Subcutaneous adipose tissue (tissue), 4 donors: ENCODE data around the gene CLCN6. TPM values are rescaled to one million over a fixed set of nuclear protein-coding genes. Genes with fewer than 3 reads are reported as not detected.

Experiments used
- total RNA-seq, 4 donors: library from RNA; depleted of rRNA; stranded (reverse); fragments of >200 nt; gene quantifications; one replicate each; pipeline ENCODE4 v1.1.0, GENCODE V29; 2016
- TF ChIP-seq, protein P1 (sequence below): fragments of 450-650 bp; IDR thresholded peaks from one replicate; pipeline ENCODE4 v1.5.1; 2016; ENCODE audit warnings: low read depth, mild to moderate bottlenecking, control low read depth, antibody characterized with exemption, moderate library complexity

CLCN6 gene
- total RNA-seq, 4 donors from 2014 or later, result 14.4 to 21.2 (median 20.5) TPM

DNA sequence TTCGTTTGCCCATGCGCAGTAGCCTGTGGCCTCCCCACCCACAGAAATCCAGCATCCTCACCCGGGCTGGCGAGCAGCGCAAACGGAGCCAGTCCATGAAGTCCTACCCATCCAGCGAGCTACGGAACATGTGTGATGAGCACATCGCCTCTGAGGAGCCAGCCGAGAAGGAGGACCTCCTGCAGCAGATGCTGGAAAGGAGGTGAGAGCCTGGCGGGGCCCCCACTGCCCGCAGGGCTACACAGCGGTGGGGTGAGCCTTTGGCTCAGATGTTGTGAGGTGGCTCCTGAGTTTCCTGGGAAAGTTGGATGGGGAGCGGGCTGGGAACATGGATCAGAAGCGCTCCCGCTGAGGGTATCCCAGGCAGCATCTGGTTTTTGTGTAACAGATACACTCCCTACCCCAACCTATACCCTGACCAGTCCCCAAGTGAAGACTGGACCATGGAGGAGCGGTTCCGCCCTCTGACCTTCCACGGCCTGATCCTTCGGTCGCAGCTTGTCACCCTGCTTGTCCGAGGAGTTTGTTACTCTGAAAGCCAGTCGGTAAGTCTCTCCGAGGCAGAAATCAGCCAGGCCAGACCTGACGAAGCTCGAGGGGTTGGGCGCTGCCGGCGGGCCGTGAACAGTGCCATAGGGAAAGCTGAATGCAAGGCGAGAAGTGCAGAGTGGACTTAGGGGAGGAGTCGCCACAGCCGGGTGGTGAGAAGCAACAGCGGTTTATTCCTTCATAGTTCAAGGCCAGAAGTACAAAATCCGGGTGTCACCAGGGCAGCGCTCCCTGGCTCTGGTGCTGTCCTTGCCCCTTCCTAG lies 31.2 kb downstream of the CLCN6 start:
- TF ChIP-seq, protein P1, sequence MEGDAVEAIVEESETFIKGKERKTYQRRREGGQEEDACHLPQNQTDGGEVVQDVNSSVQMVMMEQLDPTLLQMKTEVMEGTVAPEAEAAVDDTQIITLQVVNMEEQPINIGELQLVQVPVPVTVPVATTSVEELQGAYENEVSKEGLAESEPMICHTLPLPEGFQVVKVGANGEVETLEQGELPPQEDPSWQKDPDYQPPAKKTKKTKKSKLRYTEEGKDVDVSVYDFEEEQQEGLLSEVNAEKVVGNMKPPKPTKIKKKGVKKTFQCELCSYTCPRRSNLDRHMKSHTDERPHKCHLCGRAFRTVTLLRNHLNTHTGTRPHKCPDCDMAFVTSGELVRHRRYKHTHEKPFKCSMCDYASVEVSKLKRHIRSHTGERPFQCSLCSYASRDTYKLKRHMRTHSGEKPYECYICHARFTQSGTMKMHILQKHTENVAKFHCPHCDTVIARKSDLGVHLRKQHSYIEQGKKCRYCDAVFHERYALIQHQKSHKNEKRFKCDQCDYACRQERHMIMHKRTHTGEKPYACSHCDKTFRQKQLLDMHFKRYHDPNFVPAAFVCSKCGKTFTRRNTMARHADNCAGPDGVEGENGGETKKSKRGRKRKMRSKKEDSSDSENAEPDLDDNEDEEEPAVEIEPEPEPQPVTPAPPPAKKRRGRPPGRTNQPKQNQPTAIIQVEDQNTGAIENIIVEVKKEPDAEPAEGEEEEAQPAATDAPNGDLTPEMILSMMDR, result no peak

DNA sequence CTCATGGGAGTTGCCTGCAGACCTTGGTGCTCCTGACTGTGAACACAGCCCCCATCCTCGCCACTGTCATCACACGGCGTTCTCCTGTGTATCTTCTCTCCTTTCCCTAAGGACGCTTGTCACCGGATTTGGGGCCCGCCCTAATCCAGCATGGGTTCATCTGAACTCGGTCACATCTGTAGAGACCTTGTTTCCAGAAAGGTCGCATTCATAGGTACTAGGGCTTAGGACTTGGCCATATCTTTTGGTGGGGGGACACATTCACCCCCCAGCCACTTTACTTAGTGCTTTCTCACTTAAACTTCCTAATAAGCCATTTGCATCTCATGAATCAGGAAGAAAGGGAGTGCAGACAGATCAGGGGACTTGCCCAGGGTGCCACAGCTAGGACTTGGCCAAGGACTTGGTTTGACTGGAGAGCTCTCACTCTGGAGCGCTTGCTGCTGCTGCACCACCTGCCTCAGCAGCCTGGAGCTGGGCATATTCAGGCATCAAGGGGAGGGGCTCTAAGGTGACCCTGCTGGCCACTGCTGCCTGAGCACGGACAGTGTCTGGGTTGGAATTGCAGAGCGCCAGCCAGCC lies 31.9 kb downstream of the CLCN6 start:
- TF ChIP-seq, protein P1, result no peak

DNA sequence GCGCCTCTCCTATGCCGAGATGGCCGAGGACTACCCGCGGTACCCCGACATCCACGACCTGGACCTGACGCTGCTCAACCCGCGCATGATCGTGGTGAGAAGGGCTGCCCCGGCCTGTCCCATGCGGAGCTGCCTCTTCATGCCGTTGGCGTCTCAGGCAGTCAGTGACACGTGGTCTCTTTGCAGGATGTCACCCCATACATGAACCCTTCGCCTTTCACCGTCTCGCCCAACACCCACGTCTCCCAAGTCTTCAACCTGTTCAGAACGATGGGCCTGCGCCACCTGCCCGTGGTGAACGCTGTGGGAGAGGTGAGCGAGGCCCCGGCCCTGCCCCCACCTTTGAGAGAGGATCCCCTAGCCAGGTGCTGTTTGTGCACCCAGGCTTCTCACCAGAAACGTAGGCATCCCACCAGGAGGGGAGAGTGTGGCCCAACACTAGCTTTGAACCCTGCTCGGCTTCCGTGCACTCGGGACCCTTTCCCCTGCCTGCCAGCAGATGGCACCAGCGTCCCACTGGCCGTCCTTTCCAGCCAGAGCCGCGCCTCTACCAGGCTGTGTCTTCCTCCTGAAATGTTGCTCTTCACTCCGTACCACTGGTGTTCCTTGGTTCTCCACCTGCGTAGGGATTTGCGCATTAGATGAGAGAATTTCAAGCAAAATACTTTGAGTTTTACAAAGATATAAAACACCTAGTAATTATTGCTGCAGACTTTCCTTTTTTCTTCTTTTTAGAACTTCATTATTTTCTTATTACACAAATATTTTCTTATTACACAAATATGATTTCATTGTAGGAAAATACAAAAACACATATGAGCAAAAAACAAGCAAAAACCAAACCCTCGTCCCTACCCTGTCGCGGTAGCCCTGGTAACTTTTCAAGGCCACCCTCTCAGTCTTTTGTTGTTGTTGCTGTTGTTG lies 32.6 kb downstream of the CLCN6 start:
- TF ChIP-seq, protein P1, result no peak

DNA sequence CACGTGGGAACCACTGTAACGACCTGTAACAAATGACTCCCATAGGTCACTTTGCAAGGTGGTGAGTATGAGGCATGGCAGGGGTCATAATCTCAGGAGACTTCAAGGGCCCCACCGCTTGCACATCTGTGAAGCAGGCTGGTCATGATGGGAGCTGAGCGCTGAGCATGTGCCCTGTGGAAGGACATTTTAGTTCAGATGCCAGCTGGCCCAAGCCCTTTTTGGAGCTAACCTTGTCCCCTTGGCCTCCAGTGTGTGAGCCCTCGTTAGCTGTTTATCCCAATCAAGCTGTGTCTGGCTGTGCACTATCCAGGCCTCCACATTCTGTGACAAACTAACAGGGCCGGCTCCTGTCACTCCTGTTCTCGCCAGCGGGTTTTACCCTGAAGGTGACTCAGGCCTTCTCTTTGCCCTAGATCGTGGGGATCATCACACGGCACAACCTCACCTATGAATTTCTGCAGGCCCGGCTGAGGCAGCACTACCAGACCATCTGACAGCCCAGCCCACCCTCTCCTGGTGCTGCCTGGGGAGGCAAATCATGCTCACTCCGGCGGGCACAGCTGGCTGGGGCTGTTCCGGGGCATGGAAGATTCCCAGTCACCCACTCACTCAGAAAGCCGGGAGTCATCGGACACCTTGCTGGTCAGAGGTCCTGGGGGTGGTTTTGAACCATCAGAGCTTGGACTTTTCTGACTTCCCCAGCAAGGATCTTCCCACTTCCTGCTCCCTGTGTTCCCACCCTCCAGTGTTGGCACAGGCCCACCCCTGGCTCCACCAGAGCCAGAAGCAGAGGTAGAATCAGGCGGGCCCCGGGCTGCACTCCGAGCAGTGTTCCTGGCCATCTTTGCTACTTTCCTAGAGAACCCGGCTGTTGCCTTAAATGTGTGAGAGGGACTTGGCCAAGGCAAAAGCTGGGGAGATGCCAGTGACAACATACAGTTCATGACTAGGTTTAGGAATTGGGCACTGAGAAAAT lies 34.0 kb downstream of the CLCN6 start:
- TF ChIP-seq, protein P1, result no peak

DNA sequence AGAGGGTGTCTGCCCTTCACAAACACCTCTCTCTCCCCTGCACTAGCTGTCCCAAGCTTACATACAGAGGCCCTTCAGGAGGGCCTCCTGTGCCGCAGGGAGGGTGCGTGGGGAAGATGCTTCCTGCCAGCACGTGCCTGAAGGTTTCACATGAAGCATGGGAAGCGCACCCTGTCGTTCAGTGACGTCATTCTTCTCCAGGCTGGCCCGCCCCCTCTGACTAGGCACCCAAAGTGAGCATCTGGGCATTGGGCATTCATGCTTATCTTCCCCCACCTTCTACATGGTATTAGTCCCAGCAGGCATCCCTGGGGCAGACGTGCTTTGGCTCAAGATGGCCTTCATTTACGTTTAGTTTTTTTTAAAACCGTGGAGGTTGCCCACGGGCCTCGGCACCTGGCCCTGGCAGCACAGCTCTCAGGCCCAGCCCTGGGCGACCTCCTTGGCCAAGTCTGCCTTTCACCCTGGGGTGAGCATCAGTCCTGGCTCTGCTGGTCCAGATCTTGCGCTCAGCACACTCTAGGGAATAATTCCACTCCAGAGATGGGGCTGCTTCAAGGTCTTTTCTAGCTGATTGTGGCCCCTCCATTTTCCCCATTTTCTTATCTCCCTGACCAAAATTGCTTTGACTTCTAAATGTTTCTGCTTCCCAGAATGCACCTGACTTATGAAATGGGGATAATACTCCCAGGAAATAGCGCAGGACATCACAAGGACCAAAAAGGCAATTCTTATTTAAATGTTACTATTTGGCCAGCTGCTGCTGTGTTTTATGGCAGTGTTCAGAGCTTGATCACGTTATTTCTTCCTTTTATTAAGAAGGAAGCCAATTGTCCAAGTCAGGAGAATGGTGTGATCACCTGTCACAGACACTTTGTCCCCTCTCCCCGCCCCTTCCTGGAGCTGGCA lies 35.5 kb downstream of the CLCN6 start:
- TF ChIP-seq, protein P1, result no peak
